Measurements from ENCODE around the gene PTX4. TPM values are rescaled to one million over a fixed set of nuclear protein-coding genes. Genes with fewer than 3 reads are reported as not detected.

The PTX4 gene
- total and polyA plus RNA-seq, 9 of the 15 experiments (the other 6 are each of a cell fraction or from before 2014, with no cell fraction given), result 0.11 TPM; not detected in 8

DNA sequence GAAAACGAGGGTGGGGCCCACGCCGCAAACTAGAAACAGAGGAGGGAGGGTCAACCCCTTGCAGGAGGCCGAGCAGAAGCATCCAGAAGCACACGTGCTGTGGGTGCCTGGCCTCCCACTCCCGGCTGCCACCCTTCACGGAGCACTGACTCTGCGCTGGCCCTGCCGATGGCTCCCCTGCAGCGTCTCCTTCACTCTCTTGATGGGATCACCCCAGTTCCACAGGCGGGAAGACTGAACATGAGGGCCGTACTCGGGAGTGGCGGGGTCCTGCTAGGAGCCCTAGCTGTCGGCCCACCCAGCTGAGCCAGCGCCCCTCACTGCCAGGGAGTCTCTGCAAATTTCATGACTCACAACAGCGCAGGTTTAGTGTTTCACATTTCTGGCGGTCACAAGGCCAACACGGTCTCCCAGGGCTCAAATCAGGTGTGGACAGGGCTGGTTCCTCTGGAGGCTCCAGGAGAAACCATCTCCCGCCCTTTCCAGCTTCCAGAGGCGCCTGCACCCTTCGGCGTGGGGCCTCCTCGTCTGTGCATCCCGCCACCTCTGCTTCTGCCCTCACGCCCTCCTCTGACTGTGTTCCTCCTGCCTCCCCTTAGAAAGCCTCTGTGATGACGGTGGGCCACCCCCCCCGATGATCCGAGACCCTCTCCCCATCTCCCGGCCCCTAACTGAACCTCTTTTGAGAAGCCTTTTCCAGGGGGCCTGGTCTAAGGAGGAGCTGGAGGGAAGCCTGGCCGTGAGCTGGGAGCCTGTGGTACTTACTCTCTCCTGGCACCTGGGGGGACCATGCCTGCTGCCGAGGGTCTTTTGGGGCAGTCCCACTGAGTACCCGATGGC is 2.0 kb downstream of the PTX4 start (continued):
- TF ChIP-seq RERE (CRISPR knock-in tag; IDR thresholded peaks at IDR 0.05; ENCODE audit: borderline replicate concordance) (no peak), HOXB6 (CRISPR knock-in tag; IDR thresholded peaks at IDR 0.05; ENCODE audit: borderline replicate concordance) (no peak), IRF1 (CRISPR knock-in tag; IDR thresholded peaks at IDR 0.05; ENCODE audit: borderline replicate concordance) (no peak), SIRT6 (IDR thresholded peaks at IDR 0.05; ENCODE audit: low read depth, low read length) (no peak), PHB2 (IDR thresholded peaks at IDR 0.05; ENCODE audit: low read depth) (no peak), CTCF (IDR thresholded peaks at IDR 0.05 in 2 of 3, conservative IDR thresholded peaks at IDR 0.05 in 1 of 3; ENCODE audit: insufficient read depth in 2 of 3, low read depth in 1 of 3, low read length in 3 of 3) (no peak), L3MBTL2 (IDR thresholded peaks at IDR 0.05) (no peak)
- TF ChIP-seq, protein P1, sequence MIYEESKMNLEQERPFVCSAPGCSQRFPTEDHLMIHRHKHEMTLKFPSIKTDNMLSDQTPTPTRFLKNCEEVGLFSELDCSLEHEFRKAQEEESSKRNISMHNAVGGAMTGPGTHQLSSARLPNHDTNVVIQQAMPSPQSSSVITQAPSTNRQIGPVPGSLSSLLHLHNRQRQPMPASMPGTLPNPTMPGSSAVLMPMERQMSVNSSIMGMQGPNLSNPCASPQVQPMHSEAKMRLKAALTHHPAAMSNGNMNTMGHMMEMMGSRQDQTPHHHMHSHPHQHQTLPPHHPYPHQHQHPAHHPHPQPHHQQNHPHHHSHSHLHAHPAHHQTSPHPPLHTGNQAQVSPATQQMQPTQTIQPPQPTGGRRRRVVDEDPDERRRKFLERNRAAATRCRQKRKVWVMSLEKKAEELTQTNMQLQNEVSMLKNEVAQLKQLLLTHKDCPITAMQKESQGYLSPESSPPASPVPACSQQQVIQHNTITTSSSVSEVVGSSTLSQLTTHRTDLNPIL (CRISPR knock-in tag; IDR thresholded peaks at IDR 0.05), result no peak
